ENCODE results near the gene EVA1A.
"Not testable (repeated sequence)": the region's sequence is repeated elsewhere in the genome, so short reads cannot be mapped to it uniquely, and the experiment has no call there.

EVA1A gene

DNA sequence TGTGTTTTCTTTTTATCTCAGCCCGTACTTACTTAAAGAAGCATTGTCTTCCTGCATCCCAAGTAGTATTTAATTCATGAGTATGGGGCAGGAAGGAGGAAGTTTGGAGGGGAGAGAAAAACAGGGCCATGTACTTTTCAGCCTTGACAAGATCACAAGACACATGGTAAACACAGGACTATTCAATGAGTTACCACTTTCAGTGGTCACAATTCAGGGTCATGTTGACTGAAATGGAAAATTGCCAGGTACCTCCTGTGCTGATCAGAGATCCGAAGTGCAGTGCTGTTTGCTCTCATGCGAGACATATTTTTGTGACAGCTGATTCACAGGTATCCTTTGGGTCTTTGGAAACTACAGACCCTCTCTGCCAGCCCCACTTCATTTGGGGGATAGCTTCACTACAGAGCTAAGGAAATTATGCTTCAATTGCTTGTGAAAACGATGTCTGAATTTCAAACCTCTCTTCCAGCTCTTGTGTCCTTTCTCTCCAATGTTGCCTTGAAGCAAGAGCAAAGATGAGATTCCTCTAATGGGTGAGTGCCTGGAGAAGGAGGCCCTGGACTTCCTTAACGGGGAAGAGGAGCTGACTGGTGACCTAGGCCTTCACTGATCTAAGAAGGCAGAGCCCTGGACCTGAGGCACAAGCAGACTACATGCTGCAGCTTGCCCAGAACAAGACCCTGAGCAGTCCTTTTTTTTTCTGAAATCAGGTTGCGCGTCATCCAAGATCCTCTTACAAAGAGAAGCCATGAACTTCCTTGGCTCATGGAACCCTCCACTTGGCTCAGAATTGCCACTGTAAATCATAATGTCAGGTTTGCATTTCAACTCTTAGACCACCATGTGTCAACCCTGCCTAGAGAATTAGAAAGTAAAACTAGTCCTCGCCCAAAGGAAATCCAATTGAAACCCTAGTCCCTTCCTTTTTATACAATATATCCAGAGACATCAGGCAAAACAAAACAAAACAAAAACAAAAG is 44.1 kb downstream of the EVA1A start:
- DNase-seq: no peak

DNA sequence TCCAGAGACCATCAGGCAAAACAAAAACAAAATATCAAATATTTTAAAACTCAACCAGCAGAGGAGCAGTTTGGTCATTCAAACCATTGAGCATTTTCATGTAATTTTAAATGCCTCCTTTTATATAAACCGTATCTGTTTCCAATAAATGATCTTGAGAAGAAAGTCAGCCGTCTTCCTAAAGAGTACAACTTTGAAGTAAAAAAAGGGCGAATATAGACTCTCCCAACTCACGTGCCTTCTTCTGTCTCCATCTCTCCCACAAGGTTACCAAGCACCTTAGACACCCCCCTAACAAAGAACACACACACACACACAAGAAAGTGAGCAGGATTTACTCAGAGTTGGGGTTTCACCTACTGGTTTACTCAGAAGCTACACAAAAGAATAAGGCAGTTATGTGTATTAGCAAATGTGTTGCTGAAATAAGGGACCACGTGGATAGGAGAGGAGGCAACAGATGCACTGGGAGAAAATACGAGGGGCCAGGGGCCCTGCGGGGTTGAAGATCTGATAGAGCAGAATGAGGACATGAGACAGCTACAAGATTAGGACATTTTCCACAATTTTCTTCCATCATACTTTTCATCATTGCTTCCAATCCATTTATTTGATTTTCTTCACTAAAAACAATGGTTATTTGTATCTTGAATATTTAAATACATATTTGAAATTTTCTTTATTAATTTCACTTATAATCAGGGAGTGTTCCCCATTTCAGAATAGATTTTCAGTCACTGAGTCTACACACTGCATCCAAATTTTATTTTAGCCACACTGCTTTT is 45.0 kb downstream of the EVA1A start:
- no peak for DNase-seq

GRCh38 chr2:75513616-75514170 is 47.0 kb downstream of the EVA1A start:
- DNase-seq: no peak

DNA sequence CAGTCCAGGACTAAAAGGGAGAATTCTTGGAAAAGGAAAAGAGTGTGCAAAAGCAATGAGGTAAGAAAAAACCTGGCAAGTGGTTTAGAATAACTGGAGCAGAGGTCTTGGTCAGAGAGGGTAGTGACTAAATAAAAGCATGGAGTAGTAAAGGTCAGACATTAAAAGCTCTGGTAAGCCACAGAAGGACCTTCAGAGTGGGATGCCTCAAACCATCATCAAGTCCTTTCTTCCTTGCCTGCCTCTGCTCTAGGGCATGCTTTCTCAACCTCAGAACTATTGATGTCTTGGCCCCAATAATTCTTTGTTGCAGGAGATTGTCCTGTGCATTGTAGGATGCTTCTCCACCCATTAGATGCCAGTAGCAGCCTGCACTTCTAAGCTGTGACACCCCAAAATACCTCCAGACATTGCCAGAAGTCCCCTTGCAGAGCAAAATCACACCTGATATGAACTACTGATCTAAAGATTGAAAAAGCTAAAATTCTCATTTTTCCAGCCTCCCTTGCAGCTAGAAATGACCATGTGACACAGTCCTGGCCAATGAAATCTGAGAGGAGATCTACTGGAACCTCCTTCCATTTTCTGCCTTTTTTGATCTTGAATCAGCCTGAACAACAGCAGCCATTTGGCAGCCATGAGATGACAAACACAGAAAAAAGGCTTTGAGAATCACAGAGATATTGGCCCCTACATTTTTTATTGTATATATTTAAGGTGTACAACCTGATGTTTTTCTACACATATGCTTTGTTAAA is 48.1 kb downstream of the EVA1A start:
- DNase-seq: no peak

- DNase-seq: no peak
Observed at GRCh38 chr2:75506101-75506697, 54.5 kb downstream of the EVA1A start.

GRCh38 chr2:75505012-75505411 is 55.7 kb downstream of the EVA1A start:
- no peak for DNase-seq

- no peak for DNase-seq
Observed at GRCh38 chr2:75503048-75503607, 57.6 kb downstream of the EVA1A start.

- DNase-seq: no peak
Observed at GRCh38 chr2:75500633-75501032, 60.1 kb downstream of the EVA1A start.

DNA sequence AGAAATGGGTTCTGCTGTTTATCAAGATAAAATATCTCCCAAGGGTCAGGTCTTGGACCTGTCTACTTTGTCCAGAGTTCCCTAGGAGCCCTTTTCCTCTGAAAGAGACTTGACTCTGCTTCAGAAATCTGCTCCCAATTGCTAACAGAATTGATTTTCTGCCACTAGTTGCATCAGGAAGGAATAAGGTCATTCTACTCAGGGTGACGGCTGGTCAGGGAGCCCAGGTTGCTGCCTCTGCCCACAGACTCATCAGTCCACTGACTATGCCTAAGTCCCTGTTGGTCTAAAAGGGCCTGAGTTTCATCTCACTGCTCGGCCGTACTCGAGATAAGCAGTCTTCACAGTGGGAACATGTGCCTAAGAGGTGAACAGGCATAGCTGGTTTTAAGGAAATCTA is 61.2 kb downstream of the EVA1A start:
- DNase-seq: no peak

GRCh38 chr2:75498907-75499306 is 61.8 kb downstream of the EVA1A start:
- no peak for DNase-seq

DNA sequence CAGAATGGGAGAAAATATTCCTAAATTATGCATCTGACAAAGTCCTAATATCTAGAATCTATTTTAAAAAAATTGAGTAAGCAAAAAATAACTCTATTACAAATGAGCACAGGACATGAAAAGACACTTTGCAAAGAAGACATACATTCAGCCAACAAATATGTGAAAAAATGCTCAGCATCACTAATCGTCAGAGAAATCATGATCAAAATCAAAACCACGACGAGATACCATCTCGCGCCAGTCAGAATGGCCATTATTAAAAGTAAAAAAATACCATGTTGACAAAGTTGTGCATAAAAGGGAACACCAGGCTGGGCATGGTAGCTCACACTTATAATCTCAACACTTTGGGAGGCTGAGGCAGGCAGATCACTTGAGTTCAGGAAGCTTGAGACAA is 63.5 kb downstream of the EVA1A start:
- DNase-seq: no peak

GRCh38 chr2:75495862-75496261 is 64.9 kb downstream of the EVA1A start:
- no peak for DNase-seq

DNA sequence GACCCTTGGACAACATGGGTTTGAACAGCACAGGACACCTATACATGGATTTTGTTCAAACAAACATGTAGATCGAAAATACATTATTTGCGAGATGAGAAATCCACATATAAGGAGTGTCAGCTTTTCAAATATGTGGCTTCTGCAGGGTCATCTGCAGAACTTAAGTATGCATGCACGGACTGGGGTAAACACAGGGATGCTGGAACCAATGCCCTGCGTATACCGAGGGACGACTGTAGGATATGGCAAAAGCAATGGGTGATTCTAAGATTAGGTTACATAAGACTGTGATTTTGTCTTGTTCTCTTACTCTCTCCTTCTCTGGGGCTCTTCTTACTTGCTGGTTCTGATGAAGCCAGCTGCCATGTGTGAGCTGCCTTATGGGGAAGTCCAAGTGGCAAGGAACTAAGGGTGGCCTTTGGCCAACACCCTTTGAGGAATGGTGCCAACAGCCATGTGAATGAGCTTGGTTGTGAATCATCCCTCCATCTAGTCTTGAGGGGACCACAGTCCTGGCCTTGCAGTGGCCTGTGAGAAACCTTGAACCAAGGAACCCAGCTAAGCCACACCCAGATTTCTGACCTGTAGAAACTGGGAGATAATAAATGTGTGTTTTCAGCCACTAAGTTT is 66.5 kb downstream of the EVA1A start:
- DNase-seq: no peak

GRCh38 chr2:75493230-75493629 is 67.5 kb downstream of the EVA1A start:
- no peak for DNase-seq

- DNase-seq: no peak
Observed at GRCh38 chr2:75491129-75491753, 69.5 kb downstream of the EVA1A start.

DNA sequence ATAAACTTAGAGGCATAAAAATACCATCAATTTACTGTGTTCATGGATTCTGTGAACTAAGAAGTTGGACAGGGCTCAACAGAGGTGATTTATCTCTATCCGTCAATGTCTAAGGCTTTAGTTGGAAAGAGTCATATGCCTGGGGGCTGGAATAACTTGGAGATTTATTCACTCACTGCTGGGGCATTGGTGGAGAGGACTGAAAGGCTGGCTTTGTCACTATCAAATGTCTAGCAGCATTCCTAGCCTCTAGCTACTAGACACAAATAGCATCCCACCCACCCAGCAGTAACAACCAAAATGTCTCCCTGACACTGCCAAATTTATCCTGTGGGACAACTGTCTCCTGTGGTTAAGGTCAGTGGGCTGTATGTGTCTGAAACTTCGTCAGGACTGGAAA is 71.0 kb downstream of the EVA1A start:
- no peak for DNase-seq

DNA sequence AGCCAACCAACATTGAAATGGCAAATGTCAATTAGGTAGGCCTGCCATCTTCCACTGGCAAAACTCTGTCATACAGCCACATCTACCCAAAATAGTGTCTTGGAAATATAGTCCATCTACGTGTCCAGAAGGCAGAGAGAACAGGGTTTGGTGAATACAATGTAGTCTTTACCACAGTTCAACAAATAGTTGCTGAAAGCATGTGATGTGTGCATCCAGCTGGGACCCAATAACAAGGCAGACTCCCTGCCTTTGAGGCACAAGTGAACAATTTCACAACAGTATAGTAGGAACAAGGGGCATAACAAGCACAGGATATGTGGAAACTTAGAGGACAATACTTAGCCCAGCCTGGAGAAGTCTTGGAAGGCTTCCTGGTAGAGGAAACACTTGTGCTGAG is 72.6 kb downstream of the EVA1A start:
- no peak for DNase-seq

- not testable (repeated sequence) for DNase-seq
Observed at GRCh38 chr2:75486735-75487134, 74.0 kb downstream of the EVA1A start.

GRCh38 chr2:75484840-75485239 is 75.9 kb downstream of the EVA1A start:
- no peak for DNase-seq

- no peak for DNase-seq
Observed at GRCh38 chr2:75483878-75484277, 76.9 kb downstream of the EVA1A start.

DNA sequence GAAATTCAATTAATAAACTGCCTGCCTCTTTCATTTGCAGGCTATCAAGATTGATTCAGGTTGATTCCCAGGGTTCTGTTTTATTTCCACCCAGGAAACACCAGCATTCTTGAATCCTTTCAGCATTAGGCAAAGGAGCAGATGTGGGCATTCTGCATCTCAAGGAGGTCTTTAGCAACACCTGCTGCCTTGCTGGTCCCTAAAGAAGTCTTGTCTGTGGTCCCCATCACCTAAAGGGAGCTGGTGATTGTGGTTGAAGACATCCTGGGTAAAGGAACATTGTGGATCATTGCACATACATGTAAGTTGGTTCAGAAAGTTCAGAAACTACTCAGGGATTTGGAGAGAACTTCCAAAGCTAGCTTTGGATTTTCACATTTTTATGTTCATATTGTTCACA is 78.3 kb downstream of the EVA1A start:
- DNase-seq: no peak

Measured in activated CD4-positive, alpha-beta T cell treated with anti-CD3 and anti-CD28 coated beads for 48 hours (primary cell).